HG02759 (cell line): ENCODE results near the gene SARS1.
A peak's percentile ranks its signal among the peaks of the same experiment; 100 is the strongest.

ENCODE experiments used
- ATAC-seq: cut with Tn5 transposase; IDR thresholded peaks from one replicate; pipeline ENCODE4 v1.9.1; 2021; ENCODE audit warnings: mild to moderate bottlenecking, moderate library complexity; ENCODE audit not compliant: unreplicated experiment

Gene SARS1

DNA sequence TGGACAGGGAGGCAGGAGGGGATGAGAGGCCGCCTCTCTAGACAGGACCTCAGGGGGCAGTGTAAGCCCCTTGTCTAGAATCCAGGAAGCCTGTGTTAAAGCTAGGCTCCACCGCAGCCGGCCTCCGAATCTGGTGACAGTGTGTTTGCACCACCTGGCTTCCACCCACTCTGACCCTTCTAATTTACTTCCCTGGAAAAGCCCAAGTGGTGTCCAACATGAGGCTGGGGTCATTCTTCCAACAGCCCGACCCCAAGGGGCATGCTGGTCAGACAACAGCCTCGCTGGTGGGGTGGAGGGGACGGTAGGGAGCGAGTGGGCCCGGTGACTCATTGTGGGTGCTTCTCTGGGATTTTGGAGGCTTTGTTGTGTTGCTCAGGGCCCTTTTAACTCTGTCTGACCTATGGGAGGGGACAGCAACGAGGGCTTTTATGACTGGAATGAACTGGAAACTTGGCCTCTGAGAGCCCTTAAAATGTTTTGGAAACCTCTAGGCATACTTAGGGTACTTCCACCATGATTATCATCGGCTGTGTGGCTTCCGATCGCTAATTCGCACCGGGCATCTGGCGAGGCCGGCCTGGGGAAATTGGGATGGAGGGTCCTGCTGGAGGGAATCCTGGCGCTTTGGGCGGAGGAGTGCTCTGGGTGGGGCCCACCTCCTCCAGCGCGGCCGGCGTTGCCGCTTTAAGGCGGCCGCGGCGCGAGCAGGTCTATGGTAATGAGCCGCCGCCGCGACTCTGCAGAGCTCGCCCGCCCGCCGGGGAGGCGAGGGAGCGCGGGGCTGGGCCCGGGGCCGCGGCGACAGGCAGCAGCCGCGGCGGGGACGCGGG, 35.3 kb downstream of the SARS1 start, which contains the start of gene CELSR2:
CELSR2 (plus strand) TSS at position 743 of the 833 bp plus-strand sequence. CDS start 541 bp downstream, outside the sequence.
- peak; percentile 91 for ATAC-seq

- peak; percentile 36 for ATAC-seq
Observed at GRCh38 chr1:109249654-109250401, 36.1 kb downstream of the SARS1 start.

DNA sequence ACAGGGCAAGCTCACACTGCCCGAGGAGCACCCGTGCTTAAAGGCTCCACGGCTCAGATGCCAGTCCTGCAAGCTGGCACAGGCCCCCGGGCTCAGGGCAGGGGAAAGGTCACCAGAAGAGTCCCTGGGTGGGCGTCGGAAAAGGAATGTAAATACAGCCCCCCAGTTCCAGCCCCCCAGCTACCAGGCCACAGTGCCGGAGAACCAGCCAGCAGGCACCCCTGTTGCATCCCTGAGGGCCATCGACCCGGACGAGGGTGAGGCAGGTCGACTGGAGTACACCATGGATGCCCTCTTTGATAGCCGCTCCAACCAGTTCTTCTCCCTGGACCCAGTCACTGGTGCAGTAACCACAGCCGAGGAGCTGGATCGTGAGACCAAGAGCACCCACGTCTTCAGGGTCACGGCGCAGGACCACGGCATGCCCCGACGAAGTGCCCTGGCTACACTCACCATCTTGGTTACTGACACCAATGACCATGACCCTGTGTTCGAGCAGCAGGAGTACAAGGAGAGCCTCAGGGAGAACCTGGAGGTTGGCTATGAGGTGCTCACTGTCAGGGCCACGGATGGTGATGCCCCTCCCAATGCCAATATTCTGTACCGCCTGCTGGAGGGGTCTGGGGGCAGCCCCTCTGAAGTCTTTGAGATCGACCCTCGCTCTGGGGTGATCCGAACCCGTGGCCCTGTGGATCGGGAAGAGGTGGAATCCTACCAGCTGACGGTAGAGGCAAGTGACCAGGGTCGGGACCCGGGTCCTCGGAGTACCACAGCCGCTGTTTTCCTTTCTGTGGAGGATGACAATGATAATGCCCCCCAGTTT, 36.9 kb downstream of the SARS1 start:
- no peak for ATAC-seq

GRCh38 chr1:109251277-109252166, 37.8 kb downstream of the SARS1 start:
- ATAC-seq = no peak

DNA sequence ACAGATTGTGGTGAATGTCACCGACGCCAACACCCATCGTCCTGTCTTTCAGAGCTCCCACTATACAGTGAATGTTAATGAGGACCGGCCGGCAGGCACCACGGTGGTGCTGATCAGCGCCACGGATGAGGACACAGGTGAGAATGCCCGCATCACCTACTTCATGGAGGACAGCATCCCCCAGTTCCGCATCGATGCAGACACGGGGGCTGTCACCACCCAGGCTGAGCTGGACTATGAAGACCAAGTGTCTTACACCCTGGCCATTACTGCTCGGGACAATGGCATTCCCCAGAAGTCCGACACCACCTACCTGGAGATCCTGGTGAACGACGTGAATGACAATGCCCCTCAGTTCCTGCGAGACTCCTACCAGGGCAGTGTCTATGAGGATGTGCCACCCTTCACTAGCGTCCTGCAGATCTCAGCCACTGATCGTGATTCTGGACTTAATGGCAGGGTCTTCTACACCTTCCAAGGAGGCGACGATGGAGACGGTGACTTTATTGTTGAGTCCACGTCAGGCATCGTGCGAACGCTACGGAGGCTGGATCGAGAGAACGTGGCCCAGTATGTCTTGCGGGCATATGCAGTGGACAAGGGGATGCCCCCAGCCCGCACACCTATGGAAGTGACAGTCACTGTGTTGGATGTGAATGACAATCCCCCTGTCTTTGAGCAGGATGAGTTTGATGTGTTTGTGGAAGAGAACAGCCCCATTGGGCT, 38.6 kb downstream of the SARS1 start:
- ATAC-seq = no peak

GRCh38 chr1:109252893-109253802, 39.4 kb downstream of the SARS1 start:
- ATAC-seq = no peak

DNA sequence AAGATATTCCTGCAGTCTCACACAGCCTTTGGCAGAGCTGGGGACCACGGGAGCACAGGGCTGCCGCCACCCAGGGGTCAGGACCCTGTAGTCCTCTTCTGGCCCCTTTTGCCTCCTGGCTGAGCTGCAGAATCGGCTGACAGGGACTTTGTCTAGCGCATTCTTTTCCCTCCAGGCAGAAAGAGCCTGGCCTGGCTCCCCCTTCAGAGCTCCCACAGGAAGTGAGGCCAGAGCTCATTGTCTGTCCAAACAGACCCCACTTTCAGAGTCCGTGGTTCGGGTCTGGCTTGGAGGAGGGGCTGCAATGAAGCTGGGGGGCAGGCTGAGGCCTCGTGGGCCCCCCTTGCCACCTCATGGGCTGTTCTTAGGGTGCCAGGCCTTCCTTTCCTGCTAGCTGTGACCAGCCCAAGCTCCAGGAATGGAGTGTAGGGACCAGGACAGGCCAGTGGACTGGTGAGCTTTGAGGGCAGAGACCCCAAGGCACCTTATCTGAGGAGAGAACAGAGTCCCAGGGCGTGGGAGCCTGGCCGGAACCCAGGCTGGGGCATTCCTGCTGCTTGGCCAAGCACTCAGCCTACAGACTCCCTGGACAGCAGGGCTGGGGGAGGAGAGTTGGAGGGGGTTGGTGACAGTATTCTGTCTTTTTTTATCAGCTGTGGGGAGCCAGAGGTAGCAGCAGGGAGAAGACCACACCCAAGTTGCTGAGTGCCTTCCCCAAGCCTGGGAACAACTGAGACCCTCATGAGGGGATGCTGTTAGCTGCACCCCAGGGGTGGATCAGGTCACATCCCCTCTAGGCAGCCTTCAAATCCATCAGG, 40.3 kb downstream of the SARS1 start:
- ATAC-seq = no peak

DNA sequence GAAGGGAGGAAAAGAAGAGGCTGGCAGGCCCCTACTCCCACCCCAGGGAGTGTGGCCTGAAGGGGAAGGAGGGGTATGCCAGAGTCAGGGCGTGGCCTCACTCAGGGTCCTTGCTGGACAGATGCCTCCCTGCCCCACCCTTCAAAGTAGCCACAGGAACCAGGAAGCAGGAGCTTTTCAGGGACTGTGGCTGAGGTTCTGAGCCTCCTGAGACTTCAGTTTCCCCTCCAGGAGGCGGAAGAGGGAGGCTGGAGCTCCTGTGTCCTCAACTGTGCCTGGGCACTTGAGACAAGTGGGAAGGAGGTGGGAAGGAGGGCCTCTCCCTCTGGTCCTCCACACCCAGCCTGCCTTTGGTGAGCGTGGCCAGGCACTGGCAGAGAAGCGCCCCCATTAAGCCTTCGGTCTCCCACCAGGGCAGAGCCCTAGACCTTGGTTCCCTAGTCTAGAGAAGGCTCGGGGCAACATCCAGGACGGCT, 40.9 kb downstream of the SARS1 start:
- ATAC-seq = no peak

DNA sequence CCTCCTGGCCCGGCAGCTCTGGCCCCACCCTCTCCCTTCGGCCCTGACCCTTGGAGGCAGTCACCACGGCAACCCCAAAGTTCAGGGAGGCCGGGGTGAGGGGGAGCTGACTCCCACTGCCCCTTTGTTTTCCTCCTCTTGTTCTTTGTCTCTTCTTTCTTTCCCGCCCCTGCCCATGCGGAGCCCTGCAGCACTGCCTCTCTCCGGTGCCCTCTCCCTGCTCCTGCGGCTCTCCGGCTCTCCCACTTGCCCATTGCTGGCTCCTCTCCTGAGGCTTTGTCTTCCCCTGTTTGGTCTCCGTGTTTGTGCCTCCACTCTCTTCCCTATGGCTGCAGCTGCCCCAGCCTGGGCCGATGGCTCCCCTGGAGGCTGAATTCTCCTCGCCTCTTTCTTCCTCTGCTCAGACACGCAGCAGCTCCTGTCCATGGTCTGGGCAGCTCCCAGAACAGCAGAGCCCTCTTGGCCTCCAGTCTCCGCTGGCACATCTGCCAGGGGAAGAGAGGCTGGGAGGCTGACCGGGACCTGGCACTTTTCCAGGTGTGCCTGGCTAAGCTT, 41.5 kb downstream of the SARS1 start:
- ATAC-seq = no peak

GRCh38 chr1:109255678-109256077, 42.0 kb downstream of the SARS1 start:
- ATAC-seq = no peak

GRCh38 chr1:109256085-109256484, 42.4 kb downstream of the SARS1 start:
- ATAC-seq = no peak

DNA sequence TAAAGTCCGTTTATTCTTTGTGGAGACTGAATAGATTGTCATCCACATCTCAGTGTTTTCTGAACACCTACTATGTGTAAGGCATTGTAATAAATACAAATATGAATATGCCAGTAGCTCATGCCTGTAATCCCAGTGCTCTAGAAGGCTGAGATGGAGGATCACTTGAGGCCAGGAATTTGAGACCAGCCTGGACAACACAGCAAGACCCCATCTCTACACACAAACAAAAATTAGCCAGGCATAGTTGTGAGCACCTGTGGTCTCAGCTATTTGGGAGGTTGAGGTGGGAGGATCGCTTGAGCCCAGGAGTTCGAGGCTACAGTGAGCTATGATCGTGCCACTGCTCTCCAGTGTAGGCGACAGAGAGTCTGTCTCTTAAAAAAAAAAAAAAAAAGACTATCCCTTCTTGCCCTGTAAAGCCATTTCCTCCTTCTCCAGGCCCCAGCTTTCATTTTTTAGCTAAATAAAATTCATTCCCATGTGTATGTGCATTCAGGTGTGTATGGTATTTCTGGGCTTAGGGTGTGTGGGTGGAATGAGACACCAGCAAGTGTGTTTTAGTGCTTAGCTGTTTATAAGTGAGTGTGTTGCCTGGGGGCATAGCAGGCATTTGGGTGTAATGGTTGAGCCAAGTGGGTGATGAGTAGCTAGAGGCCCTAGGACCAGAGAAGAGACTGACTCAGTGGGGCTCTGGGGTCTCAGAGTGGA, 43.4 kb downstream of the SARS1 start:
- no peak for ATAC-seq

DNA sequence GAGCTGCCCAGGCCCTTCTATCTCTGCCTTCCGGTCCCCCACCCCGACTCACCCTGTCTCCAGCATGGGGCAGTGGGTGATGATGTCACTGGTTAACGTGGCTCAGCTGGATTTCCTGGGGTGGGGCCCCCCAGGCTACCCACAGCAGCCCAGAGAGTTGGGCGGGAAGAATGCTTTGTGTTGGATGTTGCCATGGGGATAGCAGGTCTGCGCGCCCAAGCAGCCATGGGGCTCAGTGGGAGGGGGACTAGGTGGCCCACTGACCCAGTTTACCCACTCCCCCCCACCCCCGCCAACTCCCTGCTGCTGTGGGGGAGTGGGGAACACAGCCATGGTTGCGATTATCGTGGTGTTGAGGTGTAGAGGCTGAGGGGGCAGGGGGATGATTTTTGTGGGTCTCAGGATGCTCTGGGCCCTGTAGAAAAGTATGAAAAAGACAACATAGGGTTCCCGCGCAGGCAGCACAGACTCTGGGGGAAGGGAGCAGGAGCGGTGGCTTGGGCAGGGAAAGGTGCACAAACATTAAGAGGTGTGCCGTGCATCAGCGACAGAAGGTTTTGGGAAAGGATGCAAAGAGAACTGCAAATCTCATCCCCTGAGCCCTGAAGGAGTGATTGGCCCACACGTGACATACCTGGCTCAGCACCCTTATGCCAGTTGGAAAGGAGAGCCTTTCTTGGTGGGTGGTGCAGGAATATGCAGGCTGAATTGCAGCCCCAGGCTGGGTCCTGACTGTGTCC, 44.1 kb downstream of the SARS1 start:
- no peak for ATAC-seq

- no peak for ATAC-seq
Observed at GRCh38 chr1:109258481-109259466, 45.1 kb downstream of the SARS1 start.
